Measurements from ENCODE around the gene GATAD1. TPM values are rescaled to one million over a fixed set of nuclear protein-coding genes. Genes with fewer than 3 reads are reported as not detected.

The GATAD1 gene
- total RNA-seq (2022; extraction: Qiagen RNA extraction): 17.3 to 20.4 TPM (median 18.3 TPM) in 5 replicates

GRCh38 chr7:92447345-92448204, at the start of gene GATAD1:
Gene GATAD1, plus strand, starts transcription at chr7:92447482. Its CDS starts 248 bp downstream, at chr7:92447730.

DNA sequence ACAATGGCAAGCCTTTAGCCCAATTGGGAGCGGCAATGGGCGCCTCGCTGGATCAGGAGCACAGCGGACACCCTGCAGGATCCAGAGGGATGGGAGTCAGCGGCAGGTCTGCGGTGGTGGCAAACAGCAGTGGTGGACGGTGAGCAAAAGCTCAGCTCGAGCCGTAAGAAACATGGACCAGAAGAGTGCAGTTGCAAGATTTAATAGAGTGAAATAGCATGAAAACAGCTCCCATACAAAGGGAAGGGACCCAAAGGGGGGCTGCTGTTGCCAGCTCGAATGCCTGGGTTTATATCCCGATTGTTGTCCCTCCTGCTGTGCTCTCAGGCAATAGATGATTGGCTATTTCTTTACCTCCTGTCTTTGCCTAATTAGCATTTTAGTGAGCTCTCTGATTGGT, 30.4 kb downstream of the GATAD1 start, which contains the start of gene ERVW-1:
Gene ERVW-1 (minus strand): TSS at position 266 of the 400 bp plus-strand sequence. CDS start 7,565 bp downstream, outside the sequence.

Other genes starting within 250 kb of the GATAD1 start
- 20.4 to 34.4 TPM (median 24.1 TPM) in 5 replicates for gene KRIT1, start 201.6 kb upstream of the GATAD1 start, total RNA-seq (2022; extraction: Qiagen RNA extraction)
- gene ANKIB1, start 201.5 kb upstream of the GATAD1 start, total RNA-seq (2022; extraction: Qiagen RNA extraction): 14.1 to 23.8 TPM (median 19.1 TPM) in 5 replicates
- gene ERVW-1, start 30.5 kb downstream of the GATAD1 start, total RNA-seq (2022; extraction: Qiagen RNA extraction): not detected in 5 replicates
- 5.6 to 7.2 TPM (median 6.5 TPM) in 5 replicates for gene PEX1, start 81.0 kb downstream of the GATAD1 start, total RNA-seq (2022; extraction: Qiagen RNA extraction)
- gene RBM48, start 81.3 kb downstream of the GATAD1 start, total RNA-seq (2022; extraction: Qiagen RNA extraction): 5.7 to 8.3 TPM (median 6.0 TPM) in 5 replicates
- gene FAM133B, start 142.9 kb downstream of the GATAD1 start, total RNA-seq (2022; extraction: Qiagen RNA extraction): 23.2 to 27.7 TPM (median 24.7 TPM) in 5 replicates